NCI-H82 treated with DMSO at 0.1 percent for 48 hours (cell line): ENCODE measurements around the gene EFNA5.
"Not testable (repeated sequence)": the region's sequence is repeated elsewhere in the genome, so short reads cannot be mapped to it uniquely, and the experiment has no call there.

ENCODE experiments used
- DNase-seq: peaks from one replicate; lab custom pipeline; 2025; ENCODE audit not compliant: unreplicated experiment; lab: John Stamatoyannopoulos, UW

Gene EFNA5

GRCh38 chr5:107466233-107466769 is 204.4 kb downstream of the EFNA5 start:
- no peak for DNase-seq

DNA sequence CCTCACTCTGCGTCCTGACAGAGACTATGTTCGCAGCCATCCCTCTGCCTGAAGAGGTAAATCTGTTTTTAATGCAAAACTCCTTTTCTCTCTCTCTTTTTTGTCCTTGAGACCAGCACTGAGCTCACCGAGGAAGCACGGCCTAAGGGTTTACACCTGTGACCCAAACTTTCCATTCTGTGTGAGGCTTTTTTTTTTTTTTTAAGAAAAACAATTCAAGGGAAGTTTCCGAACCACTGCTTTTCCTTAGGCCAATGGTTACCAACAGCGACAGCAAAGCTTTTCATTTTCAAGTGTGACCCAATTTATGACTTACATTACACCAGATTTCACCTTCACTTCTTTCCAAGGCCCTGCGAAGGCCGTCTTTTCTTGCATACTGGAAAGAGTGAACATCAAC is 205.9 kb downstream of the EFNA5 start:
- no peak for DNase-seq

DNA sequence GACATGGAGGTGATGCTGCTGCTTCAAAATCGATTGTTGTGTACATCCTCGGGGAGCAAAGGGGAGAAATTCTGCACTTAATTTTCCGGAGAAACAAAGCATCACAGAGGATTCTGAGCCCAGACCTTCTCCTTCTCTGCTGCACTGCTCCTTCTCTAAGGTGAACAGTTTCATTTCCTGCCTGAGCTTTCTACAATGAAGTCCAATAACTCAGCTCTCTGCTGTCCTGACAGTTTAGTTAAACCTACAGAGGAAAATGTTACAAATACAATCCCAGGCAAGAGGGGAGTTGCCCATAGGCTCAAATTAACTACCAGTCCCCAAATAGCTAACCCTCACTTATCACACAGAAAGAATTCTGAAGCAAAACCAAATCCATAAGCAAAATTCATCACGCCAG is 206.3 kb downstream of the EFNA5 start:
- no peak for DNase-seq

- DNase-seq: no peak
Measured at GRCh38 chr5:107463731-107464130, 207.0 kb downstream of the EFNA5 start.

- no peak for DNase-seq
Measured at GRCh38 chr5:107461770-107462169, 209.0 kb downstream of the EFNA5 start.

GRCh38 chr5:107460789-107461188 is 209.9 kb downstream of the EFNA5 start:
- no peak for DNase-seq

DNA sequence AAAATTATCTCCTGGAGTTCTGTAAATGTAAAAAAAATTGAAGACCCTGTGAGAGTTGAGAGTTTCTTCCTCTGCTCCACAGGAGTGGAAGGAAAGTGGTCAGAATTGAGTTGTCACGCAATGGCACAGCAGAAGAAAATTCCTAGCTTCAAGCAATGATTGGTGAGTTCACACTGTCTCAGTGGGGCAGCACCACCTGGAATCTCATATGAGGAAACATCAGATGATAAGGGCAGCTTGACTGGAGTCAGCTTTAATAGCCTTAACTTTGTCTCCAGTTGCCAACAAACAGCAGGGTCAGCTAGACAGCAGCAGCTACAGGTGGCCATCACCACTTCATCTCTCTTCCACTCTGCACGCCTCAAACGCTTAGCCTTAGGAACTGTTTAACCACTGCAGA is 211.1 kb downstream of the EFNA5 start:
- DNase-seq: no peak

- DNase-seq: no peak
Measured at GRCh38 chr5:107458322-107458721, 212.4 kb downstream of the EFNA5 start.

GRCh38 chr5:107457881-107458280 is 212.9 kb downstream of the EFNA5 start:
- DNase-seq: no peak

- DNase-seq: no peak
Measured at GRCh38 chr5:107457138-107457537, 213.6 kb downstream of the EFNA5 start.

DNA sequence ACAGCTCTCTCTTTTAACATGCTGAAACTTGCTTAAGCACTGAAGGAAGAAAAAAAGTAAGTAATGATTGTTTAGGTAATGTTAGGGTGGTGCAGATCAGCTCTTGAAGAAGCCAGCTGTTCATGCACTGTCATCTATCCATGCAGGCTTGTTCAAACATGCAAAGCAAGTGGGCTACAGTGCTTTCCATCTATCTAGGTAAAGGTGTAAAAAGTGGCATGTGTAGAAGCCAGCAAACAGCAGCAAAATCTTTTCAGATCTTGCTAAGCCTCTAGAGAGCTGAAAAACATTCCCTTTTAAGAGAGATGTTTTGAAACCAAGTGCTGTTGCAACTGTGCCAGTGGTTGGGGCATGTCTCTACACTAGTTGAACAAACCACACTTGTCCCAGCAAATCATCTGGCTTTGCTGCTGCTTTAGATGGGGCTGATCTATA is 214.4 kb downstream of the EFNA5 start:
- DNase-seq: no peak

DNA sequence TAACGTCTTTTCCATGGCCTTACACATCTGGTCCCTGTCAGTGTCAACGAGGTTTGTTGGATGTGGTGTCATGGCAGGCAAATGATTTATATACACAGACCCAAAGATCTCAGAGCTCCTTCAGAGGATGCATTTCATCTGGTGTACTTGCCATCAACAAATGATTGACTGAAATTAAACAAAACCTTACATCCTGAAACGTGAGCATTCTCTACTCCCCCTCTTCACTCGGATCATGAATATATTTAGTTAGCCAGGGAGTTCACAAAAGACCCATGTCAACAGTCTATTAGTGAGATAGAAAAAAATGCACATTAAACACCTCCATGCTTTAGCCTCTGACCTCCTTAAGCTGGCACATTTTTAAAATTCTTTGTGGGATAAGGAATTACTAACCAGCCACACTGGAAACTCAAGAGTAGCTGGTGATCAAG is 215.6 kb downstream of the EFNA5 start:
- no peak for DNase-seq

- DNase-seq: not testable (repeated sequence)
Measured at GRCh38 chr5:107451827-107452226, 218.9 kb downstream of the EFNA5 start.

DNA sequence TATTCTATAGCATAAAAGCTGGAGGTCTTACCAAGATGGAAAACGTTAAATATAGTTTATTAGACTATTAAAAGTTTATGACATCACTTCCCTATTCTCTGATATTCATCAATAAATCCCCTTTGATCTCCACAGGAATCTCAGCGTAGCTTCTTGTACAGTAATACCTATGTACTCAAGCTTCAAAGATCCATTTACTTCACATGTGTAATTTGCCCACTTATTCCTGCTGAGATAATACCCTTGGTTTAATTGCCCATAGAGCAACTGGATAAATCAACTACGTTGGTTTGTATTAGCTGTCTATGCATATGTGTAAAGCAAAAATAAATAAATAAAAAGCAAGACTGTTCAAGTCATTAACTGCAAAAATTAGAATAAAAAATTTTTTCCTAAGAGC is 219.7 kb downstream of the EFNA5 start:
- DNase-seq: no peak

DNA sequence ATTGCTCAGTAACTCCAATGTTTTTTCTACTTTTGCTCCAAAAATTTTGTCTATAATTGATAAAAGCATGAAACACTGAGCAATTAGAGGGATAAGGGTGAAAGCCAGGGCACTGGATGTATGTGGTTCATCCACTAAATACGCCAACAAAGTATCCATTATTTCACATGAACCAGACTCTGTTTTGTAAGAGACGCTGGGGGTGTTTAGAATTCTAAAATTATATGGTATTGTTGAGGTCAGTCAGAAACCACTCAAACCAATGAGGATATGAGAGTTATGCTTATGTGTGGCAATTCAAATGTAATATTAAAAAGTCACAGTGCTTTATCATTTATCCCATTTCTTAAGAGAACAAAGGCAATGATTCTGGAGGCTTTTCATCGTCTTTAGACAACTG is 220.2 kb downstream of the EFNA5 start:
- DNase-seq: no peak

DNA sequence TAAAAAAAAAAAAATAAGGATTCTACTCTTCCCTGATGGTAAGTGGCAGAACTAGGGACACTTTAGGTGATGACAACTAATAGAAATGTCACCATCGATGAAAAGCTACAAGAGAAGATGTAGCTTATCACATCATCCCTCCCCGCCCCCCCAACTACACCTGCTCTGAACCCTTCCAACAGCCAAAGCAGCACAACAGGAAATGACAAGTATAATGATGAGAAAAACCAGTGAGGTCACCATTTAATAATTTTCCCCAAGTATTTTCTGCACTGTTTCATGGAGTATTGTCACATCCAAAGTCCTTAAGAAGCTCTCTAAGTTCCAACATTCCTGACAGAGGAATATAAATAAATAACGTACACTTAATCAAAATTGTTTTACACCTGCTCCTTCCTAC is 221.4 kb downstream of the EFNA5 start:
- no peak for DNase-seq

DNA sequence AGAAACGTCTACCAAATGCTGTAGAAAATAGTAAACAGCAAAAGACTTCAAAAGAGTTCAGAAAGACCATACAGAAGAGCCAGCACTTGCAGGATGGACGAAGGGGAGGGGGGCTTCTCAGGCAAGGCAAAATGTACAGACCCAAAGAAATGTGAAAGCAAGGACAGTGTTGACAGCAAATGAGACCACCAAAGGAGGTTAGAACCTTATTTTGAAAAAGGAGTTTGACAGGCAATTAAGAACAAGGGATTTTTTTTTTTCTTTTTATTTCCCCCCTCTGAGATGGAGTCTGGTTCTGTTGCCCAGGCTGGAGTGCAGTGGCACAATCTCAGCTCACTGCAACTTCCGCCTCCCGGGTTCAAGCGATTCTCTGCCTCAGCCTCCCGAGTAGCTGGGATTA is 223.2 kb downstream of the EFNA5 start:
- no peak for DNase-seq

- DNase-seq: no peak
Measured at GRCh38 chr5:107446972-107447371, 223.8 kb downstream of the EFNA5 start.

DNA sequence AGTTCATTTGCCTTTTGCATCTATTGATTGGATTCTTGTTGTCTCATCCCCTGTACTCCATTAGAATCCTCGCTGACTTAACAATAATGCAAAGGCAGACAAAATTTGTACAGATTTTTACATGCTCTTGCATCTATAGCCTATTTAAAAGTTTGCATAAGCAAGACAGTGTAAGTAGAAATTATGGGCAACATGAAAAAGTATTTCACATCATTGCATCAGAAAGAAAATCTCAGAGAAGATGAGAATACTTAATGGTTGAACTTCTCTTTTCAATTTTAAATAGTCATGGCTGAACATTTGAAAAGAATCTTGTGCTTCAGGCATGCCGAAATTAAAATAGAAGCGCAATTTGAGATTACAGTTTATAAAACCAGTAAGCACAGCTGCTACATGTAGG is 226.4 kb downstream of the EFNA5 start:
- no peak for DNase-seq

DNA sequence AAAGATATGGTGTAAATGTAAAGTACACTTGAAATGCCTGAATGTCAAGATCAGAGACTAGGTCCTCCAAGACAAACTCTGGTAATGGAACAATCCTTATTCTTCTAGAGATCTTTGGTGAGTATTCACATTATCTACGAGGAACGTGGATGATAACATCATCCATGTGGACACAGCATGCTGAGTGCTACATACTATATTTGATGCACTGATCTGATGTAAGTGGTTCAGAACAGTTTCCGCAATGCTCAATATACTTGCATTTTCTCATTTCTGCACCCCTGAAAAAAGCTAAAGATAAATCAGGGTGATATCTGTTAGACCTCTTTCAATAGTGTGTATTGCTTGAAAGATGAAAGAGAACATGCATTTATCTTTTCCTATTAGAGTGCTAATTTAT is 226.8 kb downstream of the EFNA5 start:
- DNase-seq: no peak

DNA sequence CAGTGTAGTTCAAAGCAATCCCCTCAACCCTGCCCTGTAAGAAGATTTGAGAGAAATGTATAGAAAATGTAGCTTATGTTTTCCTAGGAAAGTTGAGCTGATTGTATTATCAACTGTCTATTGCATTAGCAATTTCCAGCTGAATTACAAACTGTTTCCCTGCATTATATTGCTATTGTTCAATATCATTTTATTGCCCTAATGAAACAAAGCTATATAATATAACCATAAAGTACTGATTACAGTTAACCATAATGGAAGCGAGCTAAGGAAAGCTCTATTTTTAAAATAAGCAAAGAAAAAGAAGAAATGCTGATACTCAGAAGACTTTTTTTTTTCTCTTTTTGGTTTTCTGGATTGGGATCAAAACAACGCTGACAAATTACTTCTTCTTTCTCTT is 228.3 kb downstream of the EFNA5 start:
- DNase-seq: no peak

GRCh38 chr5:107439832-107440231 is 230.9 kb downstream of the EFNA5 start:
- DNase-seq: no peak

DNA sequence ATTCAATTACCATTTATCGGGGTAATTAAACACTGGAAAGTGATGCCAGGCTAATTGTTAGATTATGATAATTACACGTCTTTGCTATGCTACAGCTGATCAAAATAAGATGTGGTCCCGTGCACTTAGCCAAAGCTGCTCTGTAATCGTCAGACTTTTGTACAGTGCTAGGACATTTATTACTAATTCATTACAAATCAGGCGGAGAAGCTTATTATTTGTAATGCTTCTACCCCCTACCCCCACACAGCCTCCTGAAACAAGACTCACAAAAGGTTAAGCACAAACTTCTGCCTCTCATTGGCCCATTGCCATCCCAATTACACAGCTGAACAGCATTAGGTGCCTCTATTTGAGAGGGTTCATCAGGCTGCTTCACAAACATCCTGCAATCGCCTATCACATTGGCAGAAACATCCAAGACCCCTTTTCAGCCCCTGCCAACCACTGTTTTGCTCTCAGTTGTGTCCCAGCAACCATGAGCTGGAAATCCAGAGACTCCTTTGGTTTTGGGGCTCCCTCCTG is 232.7 kb downstream of the EFNA5 start:
- DNase-seq: no peak
